Measurements from ENCODE around the gene POLR3GL.

Gene POLR3GL

GRCh38 chr1:145951526-145951925 lies 13.0 kb upstream of the POLR3GL start:
- DNase-seq: no peak

DNA sequence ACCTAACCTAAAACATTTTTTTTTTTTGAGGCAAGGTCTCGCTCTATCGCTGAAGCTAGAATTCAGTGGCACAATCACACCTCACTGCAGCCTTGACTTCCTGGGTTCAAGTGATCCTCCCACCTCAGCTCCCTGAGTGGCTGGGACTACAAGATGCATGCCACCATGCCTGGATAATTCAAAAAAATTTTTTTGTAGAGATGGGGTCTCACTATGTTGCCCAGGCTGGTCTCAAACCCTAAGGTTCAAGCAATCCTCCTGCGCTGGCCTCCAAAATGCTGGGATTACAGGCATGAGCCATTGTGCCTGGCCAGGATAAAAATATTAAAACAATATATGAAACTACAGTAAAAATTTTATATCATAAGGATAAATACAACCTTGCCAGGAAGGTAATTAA lies 11.6 kb upstream of the POLR3GL start:
- no peak for DNase-seq

DNA sequence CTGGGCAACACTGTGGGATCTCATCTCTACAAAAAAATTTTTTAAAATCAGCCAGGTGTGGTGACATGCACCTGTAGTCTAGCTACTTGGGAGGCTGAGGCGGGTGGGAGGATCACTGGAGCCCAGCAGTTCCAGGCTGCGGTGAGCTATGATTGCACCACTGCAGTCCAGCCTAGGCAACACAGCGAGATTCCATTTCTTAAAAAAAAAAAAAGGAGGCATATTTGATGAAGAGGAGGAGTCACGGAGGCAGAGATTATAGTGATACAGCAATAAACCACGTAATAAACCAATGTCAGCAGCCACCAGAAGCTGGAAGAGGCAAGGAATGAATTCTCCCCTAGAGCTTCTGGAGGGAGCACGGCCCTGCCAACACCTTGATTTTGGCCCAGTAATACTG lies 10.6 kb upstream of the POLR3GL start:
- DNase-seq: no peak

DNA sequence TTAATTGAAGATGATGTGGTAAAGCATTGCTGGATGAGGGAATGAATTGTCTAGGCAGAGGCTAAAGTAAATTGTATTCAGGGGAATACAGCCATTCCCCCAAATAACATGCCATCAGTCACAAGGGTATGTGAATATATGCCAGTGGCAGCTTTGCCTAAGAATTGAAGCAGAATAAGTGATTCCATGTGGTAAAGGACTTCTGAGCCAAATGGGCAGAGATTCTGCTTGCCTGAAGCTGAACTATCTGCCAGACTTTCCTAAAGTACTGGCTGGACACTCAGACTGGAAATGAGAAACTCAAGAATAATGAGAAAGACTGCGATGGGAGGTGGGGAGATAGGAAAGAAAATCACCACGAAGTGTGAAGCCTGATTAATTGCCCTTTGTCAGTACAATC lies 9.1 kb upstream of the POLR3GL start:
- no peak for DNase-seq

- no peak for DNase-seq
Observed at GRCh38 chr1:145956361-145956760, 8.1 kb upstream of the POLR3GL start.

DNA sequence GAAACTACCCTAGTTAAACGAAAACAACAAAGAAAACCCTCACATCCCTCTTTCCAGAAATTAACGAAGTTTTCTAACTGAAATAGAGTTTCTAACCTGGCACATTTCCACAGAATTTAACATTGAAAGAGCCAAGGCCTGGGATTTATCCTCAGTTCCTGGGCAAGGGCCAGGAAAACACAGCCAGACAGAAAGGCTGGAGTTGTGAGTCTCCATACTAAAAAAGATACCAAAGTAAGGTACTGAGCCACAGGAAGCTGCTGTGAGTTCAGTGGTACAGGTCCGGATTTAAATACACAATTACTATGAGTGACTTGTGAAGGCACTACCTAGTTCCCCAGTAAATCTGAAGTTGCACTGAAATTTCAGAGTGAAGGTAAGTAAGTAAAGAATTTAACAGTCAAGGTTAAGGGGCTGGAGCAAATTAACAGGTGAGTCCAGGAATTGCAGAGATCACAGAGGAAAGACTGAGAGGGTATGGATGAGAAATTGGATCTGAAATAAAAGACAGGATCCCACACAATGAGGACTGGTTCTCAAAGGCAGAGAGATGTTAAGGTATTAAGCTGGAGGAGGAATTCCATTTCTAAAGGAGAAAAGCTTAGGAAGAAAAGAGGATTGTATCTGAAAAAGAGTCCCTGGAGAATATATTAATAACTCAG lies 7.6 kb upstream of the POLR3GL start:
- peak; percentile 9 for DNase-seq

DNA sequence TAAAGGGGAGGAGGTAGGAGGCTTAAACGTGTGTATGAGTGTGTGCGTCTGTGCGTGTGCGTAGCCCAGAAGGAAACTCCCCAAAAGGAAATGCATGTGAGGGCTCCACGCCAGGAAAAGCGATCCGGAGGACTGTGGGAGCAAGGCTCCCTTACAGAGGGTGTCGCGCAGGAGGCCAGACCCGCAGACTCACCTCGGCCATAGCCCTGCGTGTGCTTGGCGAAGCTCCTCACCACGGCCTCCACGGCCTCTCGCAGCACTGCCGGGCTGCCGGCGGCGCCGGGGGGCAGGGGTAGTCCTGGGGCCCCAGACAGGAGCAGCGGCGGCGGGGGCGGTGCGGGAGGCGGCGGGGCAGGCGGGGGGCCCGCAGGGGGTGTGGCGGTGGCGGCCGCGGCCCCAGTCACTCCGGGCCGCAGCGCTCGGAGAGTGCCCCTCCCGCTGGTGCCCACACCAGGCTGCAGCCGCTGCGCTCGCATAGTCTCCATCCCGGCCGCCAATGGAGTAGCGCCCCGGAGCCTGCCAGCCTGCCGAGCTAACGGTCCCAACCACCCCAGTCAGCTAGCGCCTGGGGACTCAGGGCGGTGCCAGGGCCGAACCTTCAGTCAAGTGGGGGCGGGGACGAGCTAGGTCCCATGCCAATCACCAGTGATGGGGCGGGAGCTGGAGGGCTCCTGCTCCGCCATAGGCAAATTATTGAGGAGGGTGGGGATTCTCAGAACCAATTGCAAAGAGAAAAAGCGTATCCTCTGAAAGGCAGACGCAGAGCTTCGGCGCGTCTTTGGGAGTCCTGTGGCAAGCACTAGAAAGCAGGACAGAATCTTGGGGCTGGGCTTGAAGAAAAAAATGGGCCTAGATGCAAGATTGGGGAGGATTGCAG lies 6.8 kb upstream of the POLR3GL start, which contains the start of gene LIX1L:
Gene LIX1L, minus strand, starts transcription at position 575 of the 877 bp plus-strand sequence. Its CDS starts 90 bp downstream, at position 485.
- DNase-seq: peak; percentile 91

- DNase-seq: no peak
Observed at GRCh38 chr1:145958734-145959133, 5.8 kb upstream of the POLR3GL start.

GRCh38 chr1:145959333-145959732 lies 5.2 kb upstream of the POLR3GL start:
- no peak for DNase-seq

- no peak for DNase-seq
Observed at GRCh38 chr1:145959957-145960467, 4.5 kb upstream of the POLR3GL start.

- DNase-seq: peak; percentile 88
Observed at GRCh38 chr1:145960468-145961108, 3.9 kb upstream of the POLR3GL start.

DNA sequence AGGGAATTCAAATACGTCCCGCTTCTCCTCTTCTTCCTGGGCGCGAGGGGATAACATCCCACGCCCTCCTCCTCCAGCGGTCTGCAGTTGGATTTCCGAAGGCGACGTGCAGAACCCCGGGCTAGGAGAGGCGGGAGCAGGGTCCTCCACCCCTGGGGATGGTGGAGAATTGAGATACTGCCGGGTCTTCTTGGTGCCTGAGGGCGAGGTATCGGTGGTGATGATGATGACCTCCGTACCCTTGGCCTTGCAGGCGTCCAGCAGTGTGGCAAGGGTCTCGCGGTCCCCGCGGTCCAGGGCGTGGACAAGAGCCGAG lies 3.4 kb upstream of the POLR3GL start:
- no peak for DNase-seq

DNA sequence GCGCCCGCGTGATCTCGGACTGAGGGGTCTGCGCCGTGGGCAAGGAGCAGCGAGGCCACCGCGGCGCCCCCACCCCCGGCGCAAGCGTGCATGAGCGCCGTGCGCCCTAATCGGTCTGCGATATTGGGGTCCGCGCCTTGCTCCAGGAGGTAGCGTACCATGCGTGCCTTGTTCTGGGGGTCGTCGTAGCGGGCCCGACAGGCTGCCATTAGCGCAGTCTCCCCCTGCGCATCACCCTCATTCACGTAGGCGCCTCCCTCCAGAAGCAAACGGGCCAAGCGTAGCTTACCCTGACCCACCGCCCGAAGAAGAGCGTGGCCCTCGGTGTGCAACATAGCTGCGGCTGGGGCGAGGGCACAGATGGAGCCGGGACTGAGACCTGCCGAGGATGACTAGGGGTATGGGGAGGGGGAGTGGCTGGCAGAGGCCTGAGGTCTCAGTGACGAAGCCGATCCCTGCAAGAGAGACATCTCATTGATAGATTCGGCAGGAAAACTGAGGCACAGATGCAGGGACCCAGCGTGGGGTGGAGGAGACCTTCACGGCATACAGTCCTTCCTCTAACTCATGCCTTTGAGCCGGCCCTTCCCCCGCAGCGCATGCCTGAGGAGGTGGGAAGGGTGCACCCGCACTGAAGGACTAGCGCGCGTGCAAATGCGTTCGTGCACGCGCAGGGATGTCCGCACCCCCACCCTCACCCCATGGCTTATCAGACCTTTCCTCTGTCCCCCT lies 2.9 kb upstream of the POLR3GL start:
- DNase-seq: no peak

- no peak for DNase-seq
Observed at GRCh38 chr1:145962157-145963102, 2.1 kb upstream of the POLR3GL start.

- peak; percentile 33 for DNase-seq
Observed at GRCh38 chr1:145963265-145964019, 1.0 kb upstream of the POLR3GL start.

- no peak for DNase-seq
Observed at GRCh38 chr1:145965119-145965744, 742 bp downstream of the POLR3GL start.

DNA sequence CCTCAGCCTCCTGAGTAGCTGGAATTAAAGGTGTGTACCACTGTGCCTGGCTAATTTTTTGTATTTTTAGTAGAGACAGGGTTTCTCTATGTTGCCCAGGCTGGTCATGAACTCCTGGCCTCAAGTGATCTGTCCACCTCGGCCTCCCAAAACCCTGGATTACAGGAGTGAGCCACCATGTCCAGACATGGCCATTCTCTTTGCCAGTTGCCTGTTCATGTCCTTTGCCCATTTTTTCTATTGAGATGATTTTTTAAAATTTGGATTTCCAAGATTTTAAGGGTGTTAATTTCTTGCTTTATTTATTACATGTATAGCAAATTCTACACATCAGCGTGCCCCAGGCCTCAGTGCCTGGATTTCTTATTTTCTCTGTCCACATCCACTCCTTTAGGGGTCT lies 2.8 kb downstream of the POLR3GL start:
- no peak for DNase-seq

DNA sequence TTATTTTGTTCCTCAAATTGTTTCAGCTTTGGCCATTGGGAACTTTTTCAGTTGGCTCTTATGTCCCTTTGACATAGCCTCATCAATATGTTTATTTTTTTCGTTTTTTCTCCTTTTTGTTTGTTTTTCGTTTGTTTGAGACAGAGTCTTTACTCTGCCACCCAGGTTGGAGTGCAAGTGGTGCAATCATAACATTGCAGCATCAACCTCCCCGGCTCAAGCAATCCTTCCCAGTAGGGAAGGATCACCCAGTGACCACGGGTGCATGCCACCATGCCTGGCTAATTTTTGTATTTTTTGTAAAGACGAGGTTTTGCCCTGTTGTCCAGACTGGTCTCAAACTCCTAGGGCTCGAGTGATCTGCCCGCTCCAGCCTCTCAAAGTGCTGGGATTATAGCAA lies 8.1 kb downstream of the POLR3GL start:
- DNase-seq: no peak

GRCh38 chr1:145974721-145975120 lies 10.2 kb downstream of the POLR3GL start:
- no peak for DNase-seq

- DNase-seq: no peak
Observed at GRCh38 chr1:145975216-145975615, 10.7 kb downstream of the POLR3GL start.

GRCh38 chr1:145977016-145977415 lies 12.5 kb downstream of the POLR3GL start:
- no peak for DNase-seq

Data from NCI-H510A treated with DMSO at 0.1 percent for 48 hours (cell line).